Activated CD4-positive, alpha-beta T cell treated with anti-CD3 and anti-CD28 coated beads, Interleukin-10, Interleukin-2, amounts not matched to agents 100 ng/mL and 50 ng/mL, durations not matched to agents 16 hours and 8 hours (primary cell): Measurements from ENCODE around the gene APOA5.
"Not testable (repeated sequence)": the region's sequence is repeated elsewhere in the genome, so short reads cannot be mapped to it uniquely, and the experiment has no call there.

ENCODE experiments used
- DNase-seq: peaks from one replicate; pipeline ENCODE4 v3.0.0-alpha.2; 2020

APOA5 gene

DNA sequence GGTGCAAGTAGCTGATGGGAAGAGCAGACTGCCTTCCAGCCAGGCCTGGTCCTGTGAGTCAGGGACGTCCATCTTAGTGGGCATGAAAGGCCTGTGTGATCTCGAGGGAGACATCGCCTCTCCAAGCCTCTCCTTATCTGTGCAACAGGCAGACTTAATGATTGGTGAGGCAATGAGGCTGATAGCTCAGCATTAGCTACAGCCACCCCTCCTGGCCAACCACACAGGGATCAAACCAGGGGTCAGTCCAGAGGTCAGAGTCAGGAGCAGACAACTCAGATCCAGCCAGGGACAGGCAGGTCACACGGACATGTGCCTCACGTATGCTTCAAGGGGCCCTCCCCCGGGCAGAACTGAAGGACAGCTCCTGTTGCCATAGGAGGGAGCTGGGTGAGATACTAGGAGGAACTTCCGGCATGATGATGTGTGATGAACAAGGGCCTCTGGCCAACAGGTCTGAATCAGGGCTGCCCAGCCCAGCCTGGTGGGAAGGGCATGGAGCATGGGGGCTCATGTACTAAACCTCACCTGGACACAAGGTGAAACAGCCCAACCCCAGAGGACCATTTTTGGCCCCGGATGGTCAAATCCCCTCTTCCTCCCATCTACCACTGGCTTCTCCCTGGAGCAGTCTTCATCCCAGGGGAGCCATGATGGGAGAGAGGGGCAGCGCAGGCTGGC is 35.2 kb upstream of the APOA5 start:
- no peak for DNase-seq

DNA sequence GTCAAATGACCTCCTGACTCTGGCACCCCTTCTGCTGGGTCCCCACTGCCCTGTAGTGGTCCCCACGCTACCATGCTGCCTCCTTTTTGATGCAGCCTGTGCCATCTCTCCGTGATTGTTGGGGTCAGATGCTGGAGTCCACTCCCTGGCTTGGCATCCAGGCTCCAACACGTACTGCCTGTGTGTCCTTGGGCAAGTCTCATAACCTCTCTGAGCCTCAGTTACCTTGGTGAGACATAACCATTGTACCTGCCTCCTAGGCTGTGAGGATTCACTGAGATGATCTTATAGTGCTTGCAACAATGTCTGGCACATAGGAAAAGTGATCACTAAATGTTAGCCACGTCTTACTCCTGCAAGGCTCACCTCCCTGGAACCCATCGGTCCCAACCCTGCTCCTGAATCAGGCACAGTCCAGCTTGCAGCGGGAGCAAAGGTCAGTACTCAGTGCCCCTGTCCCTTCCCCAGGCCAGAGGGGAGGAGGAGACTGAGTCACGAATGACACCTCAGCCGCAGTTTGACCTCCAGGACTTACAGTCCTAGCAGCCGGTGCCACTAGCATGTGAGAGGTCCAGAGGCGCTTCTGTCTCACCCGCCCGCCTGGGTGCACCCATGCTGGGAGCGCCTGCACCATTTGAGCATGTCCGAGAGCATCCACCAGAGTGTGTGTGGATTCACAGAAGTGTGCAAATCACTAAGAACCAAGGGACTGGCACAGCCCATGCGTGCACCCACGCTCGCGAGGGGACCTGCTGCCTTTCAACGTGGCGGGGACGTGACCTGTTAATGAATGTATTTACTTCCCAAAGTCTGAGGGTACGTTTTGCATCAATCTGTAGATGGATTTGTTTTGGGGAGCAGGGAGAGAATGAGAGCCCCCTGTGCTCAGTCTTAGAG is 34.4 kb upstream of the APOA5 start:
- DNase-seq: no peak

GRCh38 chr11:116825434-116825833 is 33.8 kb upstream of the APOA5 start:
- DNase-seq: no peak

GRCh38 chr11:116823031-116823843 is 31.6 kb upstream of the APOA5 start, which contains the start of gene APOA4:
Gene APOA4, minus strand, starts transcription at chr11:116823304. Its CDS starts 113 bp downstream, at chr11:116823191.
- no peak for DNase-seq

- no peak for DNase-seq
Measured at GRCh38 chr11:116822575-116822974, 30.9 kb upstream of the APOA5 start.

DNA sequence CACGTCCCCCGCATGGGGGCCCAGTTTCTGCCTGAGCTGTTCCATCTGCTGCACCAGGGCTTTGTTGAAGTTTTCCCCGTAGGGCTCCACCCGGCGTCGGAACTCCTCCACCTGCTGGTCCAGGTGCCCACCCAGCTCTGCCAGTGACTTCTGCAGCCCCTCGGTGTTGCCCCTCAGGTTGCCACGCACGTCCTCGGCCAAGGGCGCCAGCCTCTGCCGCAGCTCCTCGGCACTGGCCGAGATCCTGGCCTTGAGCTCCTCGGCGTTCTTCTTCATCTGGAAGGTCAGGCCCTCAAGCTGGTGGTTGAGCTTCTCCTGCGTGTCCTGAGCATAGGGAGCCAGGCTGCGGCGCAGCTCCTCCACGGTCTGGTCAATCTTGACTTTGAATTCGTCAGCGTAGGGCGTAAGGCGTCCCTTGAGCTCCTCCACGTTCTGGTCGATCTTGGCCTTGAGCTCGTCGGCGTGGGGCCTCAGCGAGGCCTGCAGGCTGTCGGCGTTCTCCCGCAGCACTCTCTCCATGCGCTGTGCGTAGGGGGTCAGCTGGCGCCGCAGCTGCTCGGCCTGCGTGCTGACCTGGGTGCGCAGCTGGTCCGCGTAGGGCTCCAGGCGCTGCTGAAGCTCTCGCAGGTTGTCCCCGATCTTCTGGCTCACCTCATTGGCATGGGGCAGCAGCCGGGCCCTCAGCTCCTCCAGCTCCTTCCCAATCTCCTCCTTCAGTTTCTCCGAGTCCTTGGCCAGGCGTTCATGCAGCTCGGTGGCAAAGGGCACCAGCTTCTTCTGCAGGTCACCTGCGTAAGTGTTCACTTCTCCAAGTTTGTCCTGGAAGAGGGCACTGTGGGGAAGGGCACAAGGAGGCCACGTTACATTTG is 29.6 kb upstream of the APOA5 start:
- DNase-seq: no peak

GRCh38 chr11:116819049-116819448 is 27.4 kb upstream of the APOA5 start:
- no peak for DNase-seq

DNA sequence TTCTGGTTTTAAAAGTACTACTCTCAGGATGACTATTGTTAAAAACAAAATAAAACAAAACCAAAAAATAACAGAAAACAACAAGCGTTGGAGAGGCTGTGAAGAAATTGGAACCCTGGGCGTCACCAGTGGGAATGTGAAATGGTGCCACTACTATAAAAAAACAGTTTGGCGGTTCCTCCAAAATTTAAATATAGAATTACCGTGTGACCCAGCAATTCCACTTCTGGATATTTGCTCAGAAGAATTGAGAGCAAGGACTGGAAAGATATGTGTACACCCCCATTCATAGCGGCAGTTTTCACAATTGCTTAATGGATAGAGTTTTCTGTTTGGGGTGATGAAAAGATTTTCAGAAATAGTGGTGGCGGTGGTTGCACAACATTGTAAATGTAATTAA is 22.8 kb upstream of the APOA5 start:
- DNase-seq: no peak

- DNase-seq: no peak
Measured at GRCh38 chr11:116813781-116814471, 22.2 kb upstream of the APOA5 start.

GRCh38 chr11:116813170-116813569 is 21.5 kb upstream of the APOA5 start:
- no peak for DNase-seq

- DNase-seq: no peak
Measured at GRCh38 chr11:116812109-116812508, 20.4 kb upstream of the APOA5 start.

GRCh38 chr11:116811194-116811593 is 19.5 kb upstream of the APOA5 start:
- no peak for DNase-seq

- no peak for DNase-seq
Measured at GRCh38 chr11:116808262-116809175, 16.8 kb upstream of the APOA5 start.

- no peak for DNase-seq
Measured at GRCh38 chr11:116807601-116808261, 16.1 kb upstream of the APOA5 start.

DNA sequence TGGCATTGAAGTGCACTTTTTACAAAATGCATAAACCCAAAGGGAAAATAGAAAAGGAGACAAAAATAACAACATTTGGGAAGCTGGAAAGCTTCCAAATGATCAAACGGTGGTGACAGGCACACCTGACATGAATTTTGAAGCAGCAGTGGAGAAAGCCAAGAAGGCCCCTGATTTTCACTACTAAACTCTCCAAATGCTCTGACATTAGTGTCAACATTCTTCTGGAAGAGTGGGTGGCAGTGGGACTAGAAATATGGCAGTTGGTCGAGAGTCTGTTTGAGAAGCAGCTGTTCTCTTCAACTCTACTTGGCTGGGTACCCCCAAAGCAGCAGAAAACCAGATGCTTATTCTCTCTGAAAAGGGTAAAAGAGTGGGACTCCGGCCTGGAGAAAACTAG is 12.3 kb upstream of the APOA5 start:
- DNase-seq: no peak

DNA sequence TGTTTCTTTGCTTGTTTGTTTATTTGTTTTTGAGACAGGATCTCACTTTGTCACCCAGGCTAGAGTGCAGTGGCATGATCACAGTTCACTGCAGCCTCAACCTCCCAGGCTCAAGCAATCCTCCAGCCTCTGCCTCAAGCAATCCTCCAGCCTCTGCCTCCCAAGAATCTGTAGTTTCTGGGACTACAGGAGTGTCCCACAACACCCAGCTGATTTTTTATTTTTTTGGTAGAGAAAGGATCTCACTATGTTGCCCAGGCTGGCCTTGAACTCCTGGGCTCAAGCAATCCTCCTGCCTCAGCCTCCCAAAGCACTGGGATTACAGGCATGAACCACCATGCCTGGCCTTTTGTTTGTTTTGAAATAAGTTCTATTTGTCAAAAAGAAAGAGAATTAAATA is 10.0 kb upstream of the APOA5 start:
- not testable (repeated sequence) for DNase-seq

- no peak for DNase-seq
Measured at GRCh38 chr11:116800610-116801009, 8.9 kb upstream of the APOA5 start.

DNA sequence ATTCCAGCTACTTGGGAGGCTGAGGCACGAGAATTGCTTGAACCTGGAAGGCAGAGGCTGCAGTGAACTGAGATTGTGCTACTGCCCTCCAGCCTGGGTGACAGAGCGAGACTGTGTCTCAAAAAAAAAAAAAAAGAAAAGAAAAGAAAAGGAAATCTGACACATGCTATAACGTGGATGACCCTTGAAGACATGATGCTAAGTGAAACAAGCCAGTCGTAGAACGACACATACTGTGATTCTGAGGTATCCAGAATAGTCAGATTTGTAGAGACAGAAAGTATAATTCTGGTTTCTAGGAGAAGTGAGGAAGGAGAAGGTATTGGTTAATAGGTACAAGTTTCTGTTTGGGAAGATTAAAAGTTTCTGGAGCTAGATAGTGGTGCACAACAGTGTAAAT is 6.7 kb upstream of the APOA5 start:
- DNase-seq: peak; percentile 47

- no peak for DNase-seq
Measured at GRCh38 chr11:116797816-116798215, 6.1 kb upstream of the APOA5 start.

DNA sequence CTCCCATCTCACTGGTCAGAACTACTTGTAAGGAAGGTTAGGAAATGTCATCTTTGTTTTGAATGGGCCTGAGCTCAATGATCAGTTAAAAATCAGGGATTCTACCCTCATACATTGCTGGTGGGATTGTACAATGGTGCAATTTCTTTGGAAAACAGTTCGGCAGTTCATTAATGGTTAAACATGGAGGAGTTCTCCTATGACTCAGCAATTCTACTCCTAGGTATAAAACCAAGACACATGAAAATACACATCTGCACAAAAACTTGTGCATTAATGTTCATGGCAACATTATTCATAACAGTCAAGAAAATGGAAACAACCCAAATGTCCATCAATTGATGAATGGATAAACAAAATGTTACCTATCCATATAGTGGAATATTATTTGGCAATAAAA is 4.9 kb upstream of the APOA5 start:
- no peak for DNase-seq
